Transverse colon (tissue), 4 donors: ENCODE results near the gene SOX5.

ENCODE experiments used
- CTCF ChIP-seq, 5 experiments: fragments of 200-600 bp in 3 of 5; fragments of 450-650 bp in 2 of 5; sonication (generic) in 3 of 5; IDR thresholded peaks; 1 replicate in 2 of 5; 2 replicates in 3 of 5; pipeline ENCODE4 v1.5.1; 2016 to 2017; ENCODE audit warnings: antibody characterized with exemption in 5 of 5, inconsistent platforms in 3 of 5, mild to moderate bottlenecking in 2 of 5, moderate library complexity in 1 of 5
- EP300 ChIP-seq: sonication (generic); formaldehyde crosslinking; IDR thresholded peaks from one replicate; pipeline ENCODE4 v1.6.1; 2017; ENCODE audit warnings: antibody characterized with exemption, low read depth
- POLR2A ChIP-seq: fragments of 450-650 bp; IDR thresholded peaks from one replicate; pipeline ENCODE4 v1.6.1; 2016; ENCODE audit warnings: antibody characterized with exemption, mild to moderate bottlenecking, moderate library complexity
- POLR2AphosphoS5 ChIP-seq, 3 donors: sonication (generic); formaldehyde crosslinking; IDR thresholded peaks; one replicate each; pipeline ENCODE4 v1.6.1; 2016; ENCODE audit warnings: antibody characterized with exemption in 3 of 3

GRCh38 chr12:23854598-23854997, 94.9 kb downstream of the SOX5 start:
- TF ChIP-seq CTCF (IDR thresholded peaks at IDR 0.05) (no peak), POLR2A (no peak), EP300 (no peak), POLR2AphosphoS5 (IDR thresholded peaks at IDR 0.05) (no peak)
